Body of pancreas (tissue), 4 donors: ENCODE measurements around the gene CRNN.

Source experiments
- POLR2A ChIP-seq, 3 donors: fragments of 450-650 bp; IDR thresholded peaks; one replicate each; pipeline ENCODE4 v1.6.1; 2016; ENCODE audit warnings: antibody characterized with exemption in 3 of 3, mild to moderate bottlenecking in 2 of 3
- TF ChIP-seq, protein P1 (sequence below), 7 experiments: fragments of 450-650 bp in 4 of 7; fragments of 200-600 bp in 3 of 7; sonication (generic) in 3 of 7; IDR thresholded peaks; one replicate each; pipeline ENCODE4 v1.5.1; 2016 to 2019; ENCODE audit warnings: antibody characterized with exemption in 7 of 7

DNA sequence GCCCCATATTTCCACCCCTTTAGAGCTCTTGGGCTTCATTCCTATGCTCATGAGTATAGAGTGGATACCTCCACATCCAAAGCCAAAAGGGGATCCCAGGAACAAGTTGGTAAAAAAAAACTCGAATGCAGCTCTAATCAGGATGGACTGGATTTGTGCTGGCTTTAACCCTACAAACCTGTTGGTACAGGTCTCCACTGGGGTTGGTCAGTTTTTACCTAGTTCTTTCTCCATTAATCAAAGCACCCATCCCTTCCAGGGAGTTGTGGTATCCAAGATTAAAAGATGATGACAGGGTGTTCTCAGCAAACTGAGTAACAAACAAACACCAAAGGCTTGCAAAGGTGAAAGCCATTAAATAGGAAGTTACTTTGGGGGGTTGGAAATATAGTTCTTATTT is 5.9 kb upstream of the CRNN start:
- TF ChIP-seq, protein P1, sequence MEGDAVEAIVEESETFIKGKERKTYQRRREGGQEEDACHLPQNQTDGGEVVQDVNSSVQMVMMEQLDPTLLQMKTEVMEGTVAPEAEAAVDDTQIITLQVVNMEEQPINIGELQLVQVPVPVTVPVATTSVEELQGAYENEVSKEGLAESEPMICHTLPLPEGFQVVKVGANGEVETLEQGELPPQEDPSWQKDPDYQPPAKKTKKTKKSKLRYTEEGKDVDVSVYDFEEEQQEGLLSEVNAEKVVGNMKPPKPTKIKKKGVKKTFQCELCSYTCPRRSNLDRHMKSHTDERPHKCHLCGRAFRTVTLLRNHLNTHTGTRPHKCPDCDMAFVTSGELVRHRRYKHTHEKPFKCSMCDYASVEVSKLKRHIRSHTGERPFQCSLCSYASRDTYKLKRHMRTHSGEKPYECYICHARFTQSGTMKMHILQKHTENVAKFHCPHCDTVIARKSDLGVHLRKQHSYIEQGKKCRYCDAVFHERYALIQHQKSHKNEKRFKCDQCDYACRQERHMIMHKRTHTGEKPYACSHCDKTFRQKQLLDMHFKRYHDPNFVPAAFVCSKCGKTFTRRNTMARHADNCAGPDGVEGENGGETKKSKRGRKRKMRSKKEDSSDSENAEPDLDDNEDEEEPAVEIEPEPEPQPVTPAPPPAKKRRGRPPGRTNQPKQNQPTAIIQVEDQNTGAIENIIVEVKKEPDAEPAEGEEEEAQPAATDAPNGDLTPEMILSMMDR (IDR thresholded peaks at IDR 0.05) = no peak
- TF ChIP-seq POLR2A (IDR thresholded peaks at IDR 0.05) = no peak
